ENCODE measurements around the gene TRAF3. TPM values are rescaled to one million over a fixed set of nuclear protein-coding genes. Genes with fewer than 3 reads are reported as not detected.

The TRAF3 gene
- total RNA-seq, 1 donor from 2014 or later: 14.0 TPM

DNA sequence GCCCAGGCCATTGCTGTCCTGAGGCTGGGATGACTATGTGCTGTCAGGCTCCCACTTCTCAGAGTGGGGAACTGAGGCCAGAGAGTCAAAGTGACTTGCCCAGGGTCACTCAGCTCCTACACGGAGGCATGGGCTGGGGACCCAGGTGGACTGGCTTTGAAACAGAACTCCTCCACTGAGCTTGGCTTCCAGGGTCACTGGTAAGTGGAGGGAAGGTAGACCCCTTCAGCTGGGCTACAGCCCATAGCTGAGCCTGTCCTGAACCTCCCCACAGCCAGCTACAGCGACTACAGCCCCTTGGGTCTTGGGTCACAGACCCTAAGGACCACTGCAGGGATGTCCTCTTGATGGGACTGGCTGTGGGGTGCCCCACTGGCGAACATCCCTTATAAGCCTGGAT lies 40.3 kb upstream of the TRAF3 start:
- Histone ChIP-seq H3K36me3 (peaks cover 0 to 5% of the 10 kb centered on the region in 2 donors), H3K27ac (no peak overlapping the region)
- intact Hi-C loops (cut with DNase I): no loop called here

DNA sequence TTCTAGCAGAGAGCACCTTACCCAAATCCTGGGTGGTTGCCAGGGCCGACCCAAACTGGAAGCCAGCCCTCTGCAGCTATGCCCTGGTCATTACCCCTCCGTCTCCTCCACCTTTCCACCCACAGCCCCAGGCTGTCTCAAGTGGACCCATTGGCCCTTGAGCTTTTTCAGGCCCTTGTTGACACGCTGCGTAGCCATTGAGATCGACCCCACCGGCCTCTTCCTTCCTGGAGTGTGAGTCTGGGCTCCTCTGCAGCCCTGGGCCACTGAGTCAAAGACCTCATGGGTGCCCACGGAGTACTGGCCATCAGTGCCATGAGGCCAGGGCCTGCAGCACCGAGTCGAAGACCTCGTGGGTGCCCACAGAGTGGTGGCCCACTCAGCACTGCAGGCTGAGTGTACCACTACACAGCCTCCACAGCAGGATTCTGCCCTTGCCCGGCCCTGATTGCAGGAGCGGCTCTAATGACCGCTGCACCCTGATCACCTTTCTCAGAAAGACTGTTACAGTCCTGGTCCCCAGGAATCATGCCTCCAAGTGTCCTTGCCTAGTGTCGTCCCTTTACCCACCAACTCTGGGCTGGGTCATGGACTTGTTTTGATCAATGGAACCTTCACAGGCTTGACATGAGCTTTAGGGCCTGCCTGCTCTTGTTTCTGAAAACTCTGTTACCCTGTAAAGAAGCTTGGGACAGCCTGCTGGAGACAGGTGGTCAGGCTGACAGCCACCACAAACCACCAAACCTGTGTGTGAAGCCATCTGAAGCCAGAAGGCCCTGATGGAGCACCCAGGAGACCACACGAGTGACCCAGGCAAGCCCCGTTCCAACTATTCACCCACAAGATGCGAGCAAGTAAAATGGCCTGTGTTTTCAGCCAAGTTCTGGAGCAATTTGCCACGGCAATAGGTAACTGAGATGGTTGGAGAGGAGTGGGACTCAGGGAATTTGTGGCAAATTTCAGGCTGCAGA lies 39.6 kb upstream of the TRAF3 start:
- Histone ChIP-seq H3K27me3 (no peaks in the 10 kb centered on the region), H3K36me3 (peaks cover 0 to 5% of the 10 kb centered on the region in 2 donors), H3K4me1 (no peaks in the 10 kb centered on the region), H3K4me3 (no peak overlapping the region), H3K9me3 (peaks cover 4% of the 10 kb centered on the region), H3K27ac (no peak overlapping the region)
- TF ChIP-seq POLR2A (IDR thresholded peaks at IDR 0.05) (no peak), POLR2AphosphoS5 (IDR thresholded peaks at IDR 0.05; ENCODE audit: insufficient read depth in 1 of 2, low read depth in 1 of 2) (no peak)
- TF ChIP-seq, protein P1, sequence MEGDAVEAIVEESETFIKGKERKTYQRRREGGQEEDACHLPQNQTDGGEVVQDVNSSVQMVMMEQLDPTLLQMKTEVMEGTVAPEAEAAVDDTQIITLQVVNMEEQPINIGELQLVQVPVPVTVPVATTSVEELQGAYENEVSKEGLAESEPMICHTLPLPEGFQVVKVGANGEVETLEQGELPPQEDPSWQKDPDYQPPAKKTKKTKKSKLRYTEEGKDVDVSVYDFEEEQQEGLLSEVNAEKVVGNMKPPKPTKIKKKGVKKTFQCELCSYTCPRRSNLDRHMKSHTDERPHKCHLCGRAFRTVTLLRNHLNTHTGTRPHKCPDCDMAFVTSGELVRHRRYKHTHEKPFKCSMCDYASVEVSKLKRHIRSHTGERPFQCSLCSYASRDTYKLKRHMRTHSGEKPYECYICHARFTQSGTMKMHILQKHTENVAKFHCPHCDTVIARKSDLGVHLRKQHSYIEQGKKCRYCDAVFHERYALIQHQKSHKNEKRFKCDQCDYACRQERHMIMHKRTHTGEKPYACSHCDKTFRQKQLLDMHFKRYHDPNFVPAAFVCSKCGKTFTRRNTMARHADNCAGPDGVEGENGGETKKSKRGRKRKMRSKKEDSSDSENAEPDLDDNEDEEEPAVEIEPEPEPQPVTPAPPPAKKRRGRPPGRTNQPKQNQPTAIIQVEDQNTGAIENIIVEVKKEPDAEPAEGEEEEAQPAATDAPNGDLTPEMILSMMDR (IDR thresholded peaks at IDR 0.05): no peak
- intact Hi-C loops (cut with DNase I): no loop called here
- no peak for DNase-seq (ENCODE audit: extremely low spot score in 2 of 2)

More for the DNA sequence above, 40.3 kb upstream of the TRAF3 start:
- Histone ChIP-seq H3K4me3 (no peak overlapping the region), H3K27me3 (no peaks in the 10 kb centered on the region), H3K9me3 (peaks cover 4% of the 10 kb centered on the region), H3K4me1 (no peaks in the 10 kb centered on the region)
- TF ChIP-seq, protein P1 (IDR thresholded peaks at IDR 0.05): no peak
- no peak for TF ChIP-seq POLR2A (IDR thresholded peaks at IDR 0.05)
- TF ChIP-seq POLR2AphosphoS5 (IDR thresholded peaks at IDR 0.05; ENCODE audit: insufficient read depth in 1 of 2, low read depth in 1 of 2): no peak
- no peak for DNase-seq (ENCODE audit: extremely low spot score in 2 of 2)

DNA sequence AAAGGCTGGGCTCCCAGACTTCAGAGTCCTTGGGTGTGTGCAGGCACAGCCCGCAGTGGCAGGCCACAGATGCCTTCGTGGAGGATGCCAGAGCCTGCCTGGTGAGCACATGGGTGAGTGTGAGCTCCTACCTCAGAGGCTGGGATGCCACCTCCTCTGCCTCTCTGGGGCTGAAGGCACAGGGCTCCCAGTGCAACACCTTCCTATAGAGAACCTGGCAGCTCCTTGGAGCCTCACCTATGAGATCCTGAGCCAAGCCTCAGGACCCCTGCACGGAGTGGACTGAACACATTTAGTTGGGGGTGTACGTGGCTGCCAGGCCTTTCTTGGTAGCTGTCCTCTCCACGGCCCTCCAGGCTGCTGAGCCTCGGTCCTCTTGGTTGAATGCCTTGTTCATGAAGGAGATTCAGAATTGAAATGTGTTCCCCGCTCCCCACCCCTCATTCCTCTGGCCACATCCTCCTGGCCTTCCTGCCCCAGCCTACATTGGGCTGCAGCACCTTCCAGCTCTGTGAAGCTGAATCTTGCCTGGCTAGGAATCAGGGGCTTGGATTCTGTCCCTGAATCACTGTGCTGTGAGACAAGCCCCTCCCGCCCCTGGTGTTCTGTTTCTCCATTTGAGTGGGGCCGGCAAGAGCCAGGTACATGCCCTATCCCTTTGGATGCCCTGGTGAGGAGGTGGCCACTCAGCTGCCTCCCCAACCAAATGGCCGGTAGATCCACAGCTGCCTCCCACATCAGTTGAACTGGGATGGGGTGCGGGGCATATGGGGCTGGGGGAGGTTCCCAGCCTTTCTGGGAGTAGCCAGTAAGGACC lies 38.7 kb upstream of the TRAF3 start:
- Histone ChIP-seq H3K9me3 (peaks cover 4% of the 10 kb centered on the region), H3K27ac (no peak overlapping the region), H3K4me3 (no peak overlapping the region), H3K4me1 (no peaks in the 10 kb centered on the region), H3K27me3 (no peaks in the 10 kb centered on the region), H3K36me3 (peaks cover 0 to 5% of the 10 kb centered on the region in 2 donors)
- TF ChIP-seq, protein P1 (IDR thresholded peaks at IDR 0.05): no peak
- no peak for TF ChIP-seq POLR2A (IDR thresholded peaks at IDR 0.05)
- no peak for TF ChIP-seq POLR2AphosphoS5 (IDR thresholded peaks at IDR 0.05; ENCODE audit: insufficient read depth in 1 of 2, low read depth in 1 of 2)
- DNase-seq (ENCODE audit: extremely low spot score in 2 of 2): no peak
- intact Hi-C loops (cut with DNase I): no loop called here

DNA sequence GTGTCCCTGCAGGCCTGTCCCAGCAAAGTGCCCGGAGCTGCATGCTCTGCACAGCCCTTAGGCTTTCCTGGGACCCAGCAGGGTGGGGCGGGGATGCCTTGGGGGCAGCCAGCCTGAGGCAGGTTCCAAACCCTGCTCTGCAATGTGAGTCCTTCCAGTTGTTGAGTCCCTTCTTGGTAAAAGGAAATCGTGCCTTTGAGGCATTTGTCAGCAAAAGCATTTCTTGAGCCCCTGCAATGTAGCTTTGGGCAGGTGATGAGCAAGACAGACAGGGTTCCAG lies 38.1 kb upstream of the TRAF3 start:
- no peak for TF ChIP-seq POLR2AphosphoS5 (IDR thresholded peaks at IDR 0.05; ENCODE audit: insufficient read depth in 1 of 2, low read depth in 1 of 2)
- TF ChIP-seq, protein P1 (IDR thresholded peaks at IDR 0.05): no peak
- peaks cover 4% of the 10 kb centered on the region for H3K9me3 ChIP-seq
- H3K27ac ChIP-seq: no peak overlapping the region
- no peak overlapping the region for H3K4me3 ChIP-seq
- H3K36me3 ChIP-seq: peaks cover 0 to 5% of the 10 kb centered on the region in 2 donors
- intact Hi-C loops (cut with DNase I): no loop called here
- no peak for DNase-seq (ENCODE audit: extremely low spot score in 2 of 2)
- no peaks in the 10 kb centered on the region for H3K27me3 ChIP-seq
- no peaks in the 10 kb centered on the region for H3K4me1 ChIP-seq
